Femur (tissue), 1 donor: ENCODE data around the gene PRSS3.
"Not testable (repeated sequence)": the region's sequence is repeated elsewhere in the genome, so short reads cannot be mapped to it uniquely, and the experiment has no call there.

Source experiments
- DNase-seq: peaks from one replicate; pipeline ENCODE4 v3.0.0-alpha.2; 2017

The PRSS3 gene

DNA sequence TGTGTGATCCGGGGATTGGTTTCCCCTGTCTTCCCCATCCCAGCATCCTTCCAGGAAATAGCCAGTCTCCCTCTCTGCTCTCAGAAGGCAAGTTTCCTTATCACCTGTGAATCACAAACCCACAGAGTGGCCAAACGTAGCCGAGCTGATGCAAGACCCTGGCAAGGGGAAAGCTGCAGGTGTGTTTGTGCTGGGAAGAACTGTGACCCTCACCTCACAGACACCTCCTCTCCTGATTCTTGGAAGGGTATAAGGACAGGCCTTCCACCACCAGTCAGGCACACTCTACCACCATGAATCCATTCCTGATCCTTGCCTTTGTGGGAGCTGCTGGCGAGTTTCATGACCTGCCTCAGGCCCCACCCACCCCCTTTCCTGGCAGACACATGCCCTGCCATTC is at the start of gene PRSS3:
PRSS3 (plus strand) TSS at position 281 of the 400 bp plus-strand sequence; CDS start at position 294, 13 bp downstream.
- no peak for DNase-seq

DNA sequence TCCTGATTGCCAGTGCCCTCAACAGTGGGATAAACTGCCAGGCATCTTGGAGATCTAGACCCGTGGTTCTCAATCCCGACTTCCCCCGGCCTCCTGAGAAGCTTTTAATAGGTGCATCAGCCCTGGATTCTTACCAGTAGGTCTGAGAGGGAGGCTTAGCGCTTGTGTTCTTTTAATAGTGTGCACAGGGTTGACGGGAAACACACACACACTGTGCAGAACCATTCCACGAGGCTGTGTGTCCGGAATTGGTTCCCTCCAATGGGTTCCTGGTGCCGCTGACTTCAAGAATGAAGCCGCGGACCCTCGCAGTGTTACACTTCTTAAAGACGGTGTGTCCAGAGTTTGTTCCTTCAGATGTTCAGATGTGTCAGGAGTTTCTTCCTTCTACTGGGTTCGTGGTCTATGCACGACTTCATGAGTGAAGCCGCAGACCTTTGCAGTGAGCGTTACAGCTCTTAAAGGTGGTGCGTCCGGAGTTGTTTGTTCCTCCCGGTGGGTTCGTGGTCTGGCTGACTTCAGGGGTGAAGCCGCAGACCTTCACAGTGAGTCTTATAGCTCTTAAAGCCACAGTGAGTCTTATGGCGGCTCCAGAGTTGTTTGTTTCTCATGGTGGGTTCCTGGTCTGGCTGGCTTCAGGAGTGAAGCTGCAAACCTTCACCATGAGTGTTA is 46.6 kb upstream of the PRSS3 start:
- no peak for DNase-seq

DNA sequence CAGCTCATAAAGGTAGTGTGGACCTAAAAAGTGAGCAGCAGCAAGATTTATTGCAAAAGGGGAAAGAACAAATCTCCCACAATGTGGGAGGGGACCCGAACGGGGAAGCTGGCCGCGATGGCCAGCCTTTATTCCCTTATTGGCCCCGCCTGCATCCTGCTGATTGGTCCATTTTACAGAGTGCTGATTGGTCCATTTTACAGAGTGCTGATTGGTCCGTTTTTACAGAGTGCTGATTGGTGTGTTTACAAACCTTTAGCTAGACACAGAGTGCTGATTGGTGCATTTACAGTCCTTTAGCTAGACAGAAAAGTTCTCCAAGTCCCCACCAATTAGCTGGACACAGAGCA is 46.1 kb upstream of the PRSS3 start:
- not testable (repeated sequence) for DNase-seq

DNA sequence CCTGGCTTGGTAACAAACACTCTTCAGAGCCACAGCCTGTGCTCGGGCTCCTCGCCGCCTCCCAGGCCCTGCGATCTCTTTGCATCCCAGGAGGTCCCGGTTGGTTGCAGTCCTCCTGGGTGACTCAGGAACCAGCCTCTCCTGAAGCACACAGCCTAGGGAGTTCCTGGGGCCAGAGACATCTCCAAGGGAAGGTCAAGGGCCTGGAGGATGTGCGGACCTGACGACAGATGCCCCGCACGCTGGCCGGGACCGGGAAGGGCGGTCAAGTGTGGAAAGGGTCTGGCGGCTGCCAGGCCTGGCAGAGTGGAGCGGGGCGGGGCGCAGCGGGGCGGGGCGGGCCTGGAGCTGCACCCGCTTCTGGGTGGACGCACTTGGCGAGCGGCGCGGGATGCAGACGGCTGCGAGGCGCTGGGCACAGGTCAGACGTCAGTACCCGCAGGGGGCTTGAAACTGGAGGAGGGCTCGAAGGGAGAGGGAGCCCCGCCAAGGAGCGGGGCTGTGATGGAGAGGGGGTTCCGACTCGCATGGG is 45.0 kb upstream of the PRSS3 start:
- DNase-seq = peak; percentile 34

DNA sequence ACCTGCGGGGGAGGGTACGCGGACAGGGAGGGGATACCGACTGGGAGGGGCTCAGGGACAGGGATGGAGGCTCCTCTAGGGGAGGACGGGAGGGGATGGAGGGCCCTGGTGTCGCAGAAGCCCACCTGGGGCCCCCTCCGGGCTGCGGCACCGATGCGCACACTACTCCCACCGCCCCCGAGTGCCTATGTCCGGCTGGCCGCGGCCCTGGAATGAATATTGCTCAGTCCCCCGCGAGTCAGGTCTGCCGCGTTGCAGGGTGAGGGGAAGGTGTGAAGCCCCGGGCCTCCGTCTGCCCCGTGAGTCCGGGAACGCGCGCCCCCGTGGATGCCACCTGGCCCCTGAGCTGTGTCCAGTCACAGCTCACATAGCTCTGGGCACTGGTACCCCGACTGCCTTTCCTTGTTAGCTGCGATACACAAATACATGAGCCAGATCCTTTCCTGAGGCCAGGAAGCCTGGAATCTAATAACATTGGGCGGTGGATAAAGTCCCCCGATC is 44.5 kb upstream of the PRSS3 start:
- no peak for DNase-seq

DNA sequence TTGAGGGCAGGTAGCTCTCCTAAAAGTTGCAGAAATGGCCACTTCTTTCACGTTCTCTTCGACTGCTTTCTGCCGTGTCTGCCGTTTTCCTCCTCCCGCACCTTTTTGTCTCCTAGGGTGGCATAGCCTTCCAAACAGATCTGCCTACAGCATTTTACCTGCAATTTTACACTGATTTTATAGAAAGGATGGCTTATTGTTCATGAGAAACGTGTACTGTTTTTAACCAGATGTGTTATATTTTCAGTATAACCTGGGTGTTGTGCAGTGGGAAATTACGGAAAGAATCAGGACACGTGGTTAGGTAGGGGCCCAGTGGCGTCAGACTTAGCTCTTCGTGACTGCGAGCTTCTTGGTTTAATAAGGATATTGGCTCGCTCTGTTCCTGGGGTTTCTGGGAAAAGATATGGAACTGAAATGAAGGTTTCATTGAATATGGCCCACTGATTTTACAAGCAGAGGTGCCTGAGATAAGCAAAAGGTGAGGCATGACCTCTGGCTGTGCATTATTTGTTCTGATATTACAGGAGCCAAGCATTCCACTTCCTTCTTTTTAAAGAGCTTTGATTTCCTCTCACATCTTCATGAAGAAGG is 43.7 kb upstream of the PRSS3 start:
- DNase-seq = no peak

DNA sequence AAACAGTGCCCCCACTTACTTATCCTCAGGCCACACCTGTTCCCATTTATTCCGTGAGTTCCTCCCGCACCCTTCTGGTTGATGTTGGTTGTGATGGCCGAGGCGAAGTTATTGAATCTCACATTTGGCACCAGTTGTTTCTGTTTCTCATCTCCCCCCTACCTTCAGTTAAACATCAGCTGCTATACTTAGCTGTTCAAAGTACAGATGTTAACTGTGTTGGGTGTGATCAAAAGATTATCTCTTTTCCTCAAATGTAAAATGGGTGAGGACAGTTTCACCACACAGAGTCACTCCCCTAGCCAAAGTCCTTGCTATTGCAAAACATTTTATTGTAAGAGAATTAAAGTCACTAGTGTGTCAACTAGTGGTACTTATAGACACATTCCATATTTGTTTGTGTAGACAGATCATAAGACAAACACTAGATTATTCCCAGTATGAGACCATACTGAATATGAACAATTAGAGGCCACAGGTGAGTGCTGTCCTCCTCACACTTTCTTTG is 43.2 kb upstream of the PRSS3 start:
- DNase-seq = no peak

DNA sequence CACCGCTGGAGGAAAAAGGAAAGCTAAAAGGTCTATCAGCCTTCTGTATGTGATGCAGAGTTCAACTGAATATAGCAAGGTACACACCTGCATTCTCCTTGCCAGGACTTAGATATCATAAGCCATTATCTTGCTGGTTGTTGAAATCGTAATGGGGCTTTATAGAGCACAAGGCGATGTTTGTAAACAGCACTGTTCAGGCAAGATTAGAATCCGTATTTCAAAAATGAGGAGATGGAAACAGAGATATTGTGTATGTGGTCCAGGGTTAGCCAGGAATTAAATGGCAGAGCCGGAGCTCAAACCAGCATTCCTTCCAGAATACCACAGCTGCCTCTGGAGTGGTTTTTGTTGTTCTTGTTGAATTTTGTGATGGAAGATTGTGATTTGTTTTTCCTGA is 42.6 kb upstream of the PRSS3 start:
- DNase-seq = not testable (repeated sequence)

DNA sequence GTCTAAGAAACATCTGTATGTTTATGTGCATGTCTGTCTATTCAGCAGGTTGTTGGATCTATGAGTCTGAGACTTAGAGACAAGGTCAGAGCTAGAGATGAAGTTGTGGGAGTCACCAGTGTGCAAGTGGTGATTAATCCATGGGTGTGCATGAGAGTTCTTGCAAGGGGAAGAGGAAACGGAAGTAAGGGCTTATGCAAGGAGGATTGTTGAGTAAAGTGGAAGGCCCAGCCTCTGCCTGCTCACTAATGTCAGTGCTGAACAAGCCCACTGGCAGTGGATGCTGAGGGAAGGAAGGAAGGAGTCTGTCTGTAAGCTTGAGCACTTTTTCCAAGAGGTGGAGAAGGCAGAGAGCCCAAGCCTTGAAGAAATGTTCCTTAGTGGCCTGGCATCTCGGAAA is 35.7 kb upstream of the PRSS3 start:
- not testable (repeated sequence) for DNase-seq

DNA sequence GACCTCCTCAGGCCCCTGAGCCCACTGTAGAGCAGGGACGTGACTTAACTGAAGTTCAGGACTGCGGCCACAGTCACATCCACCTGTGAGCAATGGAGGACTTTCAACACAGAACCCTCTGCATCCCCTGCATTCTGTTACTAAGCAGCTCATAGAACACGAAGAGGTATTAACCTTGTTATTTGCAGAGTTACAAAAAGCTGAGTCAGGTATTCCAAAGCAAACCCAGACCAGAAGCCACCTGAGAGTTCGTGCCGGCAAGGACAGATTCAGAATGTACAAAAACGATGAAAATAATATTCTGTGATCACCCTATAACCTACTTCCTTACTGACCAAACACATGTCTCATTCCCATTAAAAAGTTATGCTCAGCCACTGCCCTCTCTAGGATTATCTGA is 33.0 kb upstream of the PRSS3 start:
- DNase-seq = no peak

DNA sequence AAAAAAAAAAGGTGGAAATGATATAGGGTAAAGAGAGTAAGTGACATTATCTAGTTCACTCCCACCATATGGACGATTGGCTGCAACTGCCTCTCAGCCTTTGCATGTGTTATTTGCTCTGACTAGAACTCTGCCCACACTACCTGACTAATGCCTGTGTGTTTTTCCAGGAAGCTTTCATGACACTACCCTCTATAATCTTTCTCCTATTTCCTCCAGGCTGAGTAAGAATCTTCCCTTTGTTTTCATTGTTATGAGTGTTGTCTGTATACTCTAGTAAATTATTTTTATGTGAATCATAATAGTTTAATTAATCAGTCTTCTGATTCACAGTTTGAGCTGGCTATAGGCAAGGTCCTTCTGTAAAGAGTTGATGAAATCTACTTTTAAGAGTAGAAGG is 31.7 kb upstream of the PRSS3 start:
- not testable (repeated sequence) for DNase-seq

DNA sequence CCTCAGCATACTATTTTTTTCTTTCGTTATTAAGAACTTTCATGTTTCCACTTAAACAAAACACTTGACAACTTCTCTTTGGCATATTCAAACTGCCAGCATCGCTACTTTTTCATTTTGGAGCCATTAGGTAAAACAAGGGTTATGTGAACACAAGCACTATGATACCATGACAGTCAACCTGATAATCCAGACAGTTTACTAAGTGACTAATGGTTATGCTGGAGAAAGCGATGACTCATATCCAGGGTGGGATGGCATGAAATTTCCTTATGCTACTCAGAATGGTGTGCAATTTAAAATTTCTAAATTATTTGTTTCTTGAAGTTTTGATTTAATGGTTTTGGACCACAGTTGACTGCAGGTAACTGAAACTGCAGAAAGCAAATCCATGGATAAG is 29.9 kb upstream of the PRSS3 start:
- DNase-seq = no peak

DNA sequence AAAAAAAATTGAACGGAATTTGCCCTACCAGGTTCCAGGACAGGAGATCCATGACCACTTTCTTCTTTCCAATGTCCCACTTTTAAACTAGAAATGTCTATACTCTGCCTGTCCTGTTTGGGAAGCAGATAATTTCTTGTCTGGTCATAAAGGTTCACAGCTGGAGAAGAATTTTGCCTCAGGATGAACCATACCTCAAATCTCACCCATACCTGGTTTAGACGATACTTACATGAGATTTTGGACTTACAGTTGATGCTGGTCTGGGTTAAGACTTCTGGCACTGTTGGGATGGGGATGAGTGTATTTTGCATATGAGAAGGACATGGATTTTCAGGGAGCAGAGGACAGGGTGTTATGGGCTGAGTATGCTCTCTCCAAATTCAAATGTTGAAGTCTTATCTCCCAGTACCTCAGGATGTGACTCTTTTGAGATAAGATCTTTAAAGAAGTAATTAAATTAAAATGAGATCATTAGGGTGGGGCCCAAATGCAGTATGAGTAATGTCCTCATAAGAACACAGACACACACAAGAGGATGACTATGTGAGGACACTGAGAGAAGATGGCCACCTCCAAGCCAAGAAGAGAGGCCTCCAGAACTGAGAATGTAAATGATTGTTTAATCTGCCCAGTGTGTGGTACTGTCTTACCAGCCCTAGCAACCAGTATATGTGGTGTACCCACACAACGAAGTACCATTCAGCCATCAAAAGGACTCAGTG is 25.0 kb upstream of the PRSS3 start:
- not testable (repeated sequence) for DNase-seq

DNA sequence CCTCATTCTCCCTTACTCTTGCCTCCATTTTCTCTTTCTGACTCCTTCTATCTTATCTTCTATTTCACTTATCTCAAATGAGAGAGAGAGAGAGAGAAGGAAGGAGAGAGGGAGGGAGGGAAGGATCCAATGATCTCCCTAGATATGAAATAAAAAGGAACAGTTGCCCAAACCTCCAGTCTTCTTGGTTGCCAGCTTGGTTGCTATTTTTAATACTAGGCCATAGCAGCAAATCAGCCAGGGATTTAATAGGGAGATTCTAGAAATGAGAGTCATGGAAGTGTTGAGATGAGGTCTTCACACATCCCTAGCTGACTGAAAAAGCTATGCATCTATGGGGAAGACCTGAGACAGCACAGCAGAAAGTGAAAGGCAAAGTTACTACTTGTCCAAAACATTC is 22.2 kb upstream of the PRSS3 start:
- not testable (repeated sequence) for DNase-seq

DNA sequence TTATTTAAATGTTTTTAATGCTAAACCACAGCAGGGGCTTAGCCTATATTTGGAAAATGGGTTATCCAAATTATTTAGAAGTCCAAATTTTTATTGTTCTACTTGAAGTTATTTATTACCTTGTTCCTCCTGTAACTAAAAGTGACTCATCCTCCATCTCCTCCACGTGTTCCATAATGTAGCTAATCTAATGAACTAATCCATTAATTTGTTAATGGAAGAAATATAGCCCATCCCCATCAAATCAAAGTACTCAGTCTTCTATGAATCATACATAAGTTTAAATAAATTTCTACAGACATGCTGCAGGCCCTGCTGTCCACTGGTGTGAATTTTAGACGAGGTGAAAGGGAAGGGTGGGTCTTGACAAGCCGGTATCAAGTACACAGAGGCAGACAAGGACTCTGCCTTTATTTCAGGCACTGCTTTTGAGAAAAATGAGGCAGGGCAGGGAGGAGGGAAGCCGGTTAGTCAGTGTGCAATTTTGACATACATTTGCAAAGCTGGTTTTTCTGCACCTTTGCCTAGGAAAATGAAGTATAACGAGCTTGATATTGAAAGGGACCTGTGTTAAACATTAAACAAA is 21.2 kb upstream of the PRSS3 start:
- DNase-seq = not testable (repeated sequence)

DNA sequence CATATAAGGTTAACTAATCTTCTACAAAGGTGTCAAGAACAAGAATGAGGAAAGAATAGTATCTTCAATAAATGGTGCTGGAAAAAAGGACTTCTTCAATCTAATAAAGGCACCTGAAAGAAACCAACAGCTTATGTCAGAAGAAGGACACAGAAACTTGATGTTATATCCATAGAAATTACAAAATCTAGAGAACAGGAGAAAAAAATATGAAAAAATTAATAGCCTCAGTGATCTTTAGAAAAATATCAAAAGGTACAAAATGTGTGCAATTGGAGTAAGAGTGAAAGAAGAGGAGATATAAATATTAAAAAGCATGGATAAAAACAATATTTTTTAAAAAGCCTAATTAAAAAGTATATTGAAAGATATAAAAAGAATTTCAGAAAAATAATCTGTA is 18.8 kb upstream of the PRSS3 start:
- no peak for DNase-seq

DNA sequence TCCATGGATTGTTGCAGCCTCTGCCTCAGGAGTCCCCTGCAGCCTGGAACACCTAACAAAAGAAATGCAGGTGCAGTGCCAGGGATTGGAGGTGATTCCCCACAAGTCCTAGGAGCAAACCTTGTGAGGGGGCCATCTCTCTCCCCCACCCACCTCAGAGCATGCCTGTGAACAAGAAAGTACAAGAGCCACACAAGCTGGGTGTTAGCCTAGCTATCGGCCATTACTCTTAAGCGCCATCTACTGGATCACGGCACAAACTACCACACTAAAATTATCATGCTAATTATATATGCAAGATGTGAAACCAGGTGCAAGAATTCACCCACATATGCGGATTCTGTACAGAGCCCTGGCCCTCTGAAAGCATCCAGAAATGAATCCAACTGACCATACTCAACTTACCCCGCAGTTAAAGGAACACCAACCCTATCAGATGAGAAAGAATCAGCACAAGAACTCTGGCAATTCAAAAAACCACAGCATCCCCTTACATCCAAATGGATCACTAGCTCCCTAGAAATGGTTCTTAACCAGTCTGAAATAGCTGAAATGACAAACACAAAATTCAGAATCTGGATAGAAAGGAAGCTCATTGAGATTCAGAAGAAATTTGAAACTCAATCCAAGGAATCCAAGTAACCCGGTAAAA is 16.5 kb upstream of the PRSS3 start:
- DNase-seq = peak; percentile 28

DNA sequence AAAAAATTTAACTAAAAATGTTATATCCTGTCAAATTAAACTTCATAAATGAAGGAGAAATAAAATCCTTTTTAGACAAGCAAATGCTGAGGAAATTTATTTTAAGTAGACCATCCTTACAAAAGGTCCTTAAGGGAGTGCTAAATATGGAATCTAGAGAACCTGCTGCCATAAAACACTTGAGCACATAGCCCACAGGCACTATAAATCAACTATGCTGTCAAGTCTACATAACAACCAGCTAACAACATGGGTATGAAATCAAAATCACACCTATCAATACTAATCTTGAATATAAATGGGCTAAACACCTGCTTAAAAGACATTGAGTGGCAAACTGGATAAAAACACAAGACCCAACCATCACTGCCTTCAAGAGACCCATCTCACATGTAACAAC is 15.1 kb upstream of the PRSS3 start:
- DNase-seq = no peak

DNA sequence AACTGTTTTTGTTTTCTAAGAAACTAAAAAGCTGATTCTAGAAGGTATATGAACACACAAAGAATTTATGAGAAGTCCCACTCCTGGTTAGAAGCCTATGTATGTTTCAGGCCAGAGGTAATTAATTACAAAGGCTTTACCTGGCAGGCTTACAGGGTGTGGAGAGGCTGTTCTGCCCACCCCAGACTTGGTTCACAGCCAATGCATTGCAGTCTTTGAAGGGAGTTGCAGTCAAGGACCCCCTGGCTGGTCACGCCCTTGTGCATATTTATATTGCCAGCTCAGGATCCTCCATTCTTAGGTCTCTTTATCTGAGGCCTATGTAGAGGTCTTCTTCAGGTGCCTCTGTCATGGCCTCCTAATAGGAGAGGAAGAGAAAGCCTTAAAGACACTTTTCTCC is 13.6 kb upstream of the PRSS3 start:
- DNase-seq = no peak

DNA sequence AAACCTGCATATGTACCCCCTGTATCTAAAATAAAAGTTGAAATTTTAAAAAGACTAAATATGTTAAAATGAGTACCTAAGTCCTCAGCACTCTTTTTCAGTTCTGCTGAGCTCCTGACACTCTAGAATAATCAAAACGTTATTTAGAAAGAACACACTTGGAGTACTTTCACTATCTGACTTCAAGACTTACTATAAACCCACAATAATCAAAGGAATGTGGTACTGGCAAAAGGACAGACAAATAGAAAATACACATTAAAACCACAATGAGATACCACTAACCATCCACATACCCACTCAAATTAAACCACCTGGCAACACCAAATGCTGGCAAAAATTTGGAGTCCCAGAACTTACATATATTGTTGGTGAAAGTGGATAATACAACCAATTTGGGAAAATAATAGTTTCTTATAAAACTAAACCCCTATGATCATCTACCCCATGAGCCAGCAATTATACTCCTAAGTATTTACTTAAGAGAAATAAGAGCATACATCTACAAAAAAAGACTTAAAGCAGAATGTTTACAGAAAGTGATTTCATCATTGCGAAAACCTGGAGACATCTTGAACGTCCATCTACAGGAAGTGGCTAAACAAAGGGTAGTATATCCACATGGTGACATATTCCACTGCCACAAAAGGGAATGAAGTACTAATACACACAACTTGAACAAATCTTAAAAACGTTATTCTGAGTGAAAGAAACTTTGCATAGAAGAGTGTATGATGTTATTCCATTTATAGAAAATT is 12.8 kb upstream of the PRSS3 start:
- no peak for DNase-seq

DNA sequence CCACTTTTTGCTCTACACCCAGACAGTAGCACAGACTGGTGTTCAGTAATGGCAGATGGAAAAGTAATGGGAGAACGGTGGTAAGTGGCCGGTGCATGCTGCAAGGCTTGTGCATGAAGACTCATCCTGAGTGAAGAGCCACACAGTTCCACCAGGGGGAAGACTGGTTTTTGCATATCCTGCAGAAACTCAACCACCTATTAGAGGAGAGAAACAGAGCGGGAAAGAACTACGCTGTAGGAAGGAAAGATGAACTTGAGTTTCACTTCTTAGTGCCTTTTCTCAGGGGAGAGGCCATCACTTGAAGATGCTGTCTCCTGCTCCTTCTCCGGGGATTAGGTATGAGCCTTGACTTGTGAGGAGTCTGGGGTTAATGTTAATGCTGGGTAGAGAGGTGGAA is 9.4 kb upstream of the PRSS3 start:
- no peak for DNase-seq

DNA sequence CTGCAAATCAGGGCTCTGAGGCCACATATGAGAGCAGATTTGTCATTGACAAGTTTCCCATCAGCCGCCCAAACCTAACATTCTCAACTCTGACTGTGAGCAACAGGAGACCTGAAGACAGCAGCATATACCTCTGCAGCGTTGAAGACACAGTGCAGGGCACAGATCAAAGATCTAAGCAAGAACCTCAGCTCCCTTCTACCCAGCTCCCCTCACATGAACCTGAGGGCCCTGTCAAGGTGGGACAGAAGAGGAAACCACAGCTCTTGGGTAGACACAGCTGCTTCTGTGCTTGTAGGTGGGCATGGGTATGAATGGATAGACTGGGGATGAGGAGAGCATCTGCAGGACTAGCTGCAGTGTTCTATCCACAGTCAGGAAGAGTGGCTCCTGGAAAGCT is 8.7 kb upstream of the PRSS3 start:
- DNase-seq = no peak
